Measurements from ENCODE around the gene RALGAPA2.

DNA sequence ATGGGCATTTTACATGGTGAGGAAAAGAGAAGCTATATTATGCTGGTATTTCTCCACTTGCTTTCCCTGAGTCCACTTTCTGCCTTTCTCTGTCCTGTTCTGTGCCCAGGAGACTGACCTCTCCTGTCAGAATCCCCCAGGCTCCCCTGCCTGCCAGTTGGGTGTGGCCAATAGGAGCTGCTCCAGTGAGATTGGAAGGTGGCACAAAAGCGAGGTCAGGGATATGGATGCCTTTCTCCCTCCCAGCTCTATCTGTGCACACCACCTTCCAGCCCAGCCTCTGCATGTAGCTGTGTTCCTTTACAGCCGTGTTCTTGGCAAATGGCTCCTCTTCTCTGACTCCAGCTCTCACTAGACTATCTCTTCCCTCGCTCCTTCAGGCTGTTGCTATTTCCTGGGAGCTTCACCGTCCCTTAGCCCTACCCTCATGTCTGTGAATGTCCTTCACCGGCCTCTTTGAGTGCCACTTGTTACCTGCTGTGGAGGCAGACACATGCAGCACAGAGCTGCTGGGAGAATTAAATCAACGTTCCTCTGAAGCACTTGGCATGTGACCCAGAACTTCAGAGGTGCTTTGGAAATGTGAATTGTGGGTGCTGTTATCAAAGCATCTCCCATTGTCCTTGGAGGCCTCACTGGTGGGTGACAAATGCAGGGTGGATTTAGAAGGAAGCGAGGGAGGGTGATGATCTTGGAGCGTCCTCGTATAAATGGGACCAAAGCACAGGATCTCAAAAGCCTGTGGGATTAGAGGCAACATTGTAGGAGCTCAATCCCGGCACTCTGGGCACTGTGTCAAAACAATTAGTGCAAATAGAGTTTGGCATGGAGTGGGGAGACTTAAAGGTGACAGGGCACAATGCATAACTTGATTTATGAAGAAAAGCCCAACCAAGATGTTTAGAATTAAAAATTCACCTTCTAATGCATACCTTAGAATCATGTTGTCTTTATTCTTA lies 28.9 kb upstream of the RALGAPA2 start:
- TF ChIP-seq, protein P1, sequence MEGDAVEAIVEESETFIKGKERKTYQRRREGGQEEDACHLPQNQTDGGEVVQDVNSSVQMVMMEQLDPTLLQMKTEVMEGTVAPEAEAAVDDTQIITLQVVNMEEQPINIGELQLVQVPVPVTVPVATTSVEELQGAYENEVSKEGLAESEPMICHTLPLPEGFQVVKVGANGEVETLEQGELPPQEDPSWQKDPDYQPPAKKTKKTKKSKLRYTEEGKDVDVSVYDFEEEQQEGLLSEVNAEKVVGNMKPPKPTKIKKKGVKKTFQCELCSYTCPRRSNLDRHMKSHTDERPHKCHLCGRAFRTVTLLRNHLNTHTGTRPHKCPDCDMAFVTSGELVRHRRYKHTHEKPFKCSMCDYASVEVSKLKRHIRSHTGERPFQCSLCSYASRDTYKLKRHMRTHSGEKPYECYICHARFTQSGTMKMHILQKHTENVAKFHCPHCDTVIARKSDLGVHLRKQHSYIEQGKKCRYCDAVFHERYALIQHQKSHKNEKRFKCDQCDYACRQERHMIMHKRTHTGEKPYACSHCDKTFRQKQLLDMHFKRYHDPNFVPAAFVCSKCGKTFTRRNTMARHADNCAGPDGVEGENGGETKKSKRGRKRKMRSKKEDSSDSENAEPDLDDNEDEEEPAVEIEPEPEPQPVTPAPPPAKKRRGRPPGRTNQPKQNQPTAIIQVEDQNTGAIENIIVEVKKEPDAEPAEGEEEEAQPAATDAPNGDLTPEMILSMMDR (conservative IDR thresholded peaks at IDR 0.05; ENCODE audit: low read depth, low read length): no peak
- TF ChIP-seq EZH2 (IDR thresholded peaks at IDR 0.05; ENCODE audit: low read length, unreplicated experiment) (no peak), EZH2phosphoT487 (IDR thresholded peaks at IDR 0.05; ENCODE audit: borderline replicate concordance, low read length) (no peak)
